NCI-H446 treated with DMSO at 0.1 percent for 48 hours (cell line): ENCODE results near the gene SULF2.
"Not testable (repeated sequence)": the region's sequence is repeated elsewhere in the genome, so short reads cannot be mapped to it uniquely, and the experiment has no call there.

ENCODE experiments used
- DNase-seq: peaks from one replicate; lab custom pipeline; 2025; lab: John Stamatoyannopoulos, UW

Gene SULF2

GRCh38 chr20:47785311-47785853, at the start of gene SULF2:
Gene SULF2 (minus strand): TSS chr20:47785481. CDS start chr20:47757363, 28,118 bp downstream.
- no peak for DNase-seq

GRCh38 chr20:47831675-47832074, 46.4 kb upstream of the SULF2 start:
- not testable (repeated sequence) for DNase-seq

- not testable (repeated sequence) for DNase-seq
Observed at GRCh38 chr20:47826716-47827115, 41.4 kb upstream of the SULF2 start.

- DNase-seq = not testable (repeated sequence)
Observed at GRCh38 chr20:47826006-47826405, 40.7 kb upstream of the SULF2 start.

- no peak for DNase-seq
Observed at GRCh38 chr20:47825011-47825762, 39.9 kb upstream of the SULF2 start.

GRCh38 chr20:47823941-47824340, 38.7 kb upstream of the SULF2 start:
- not testable (repeated sequence) for DNase-seq

GRCh38 chr20:47821481-47822100, 36.3 kb upstream of the SULF2 start:
- DNase-seq = no peak

- DNase-seq = no peak
Observed at GRCh38 chr20:47818996-47819609, 33.8 kb upstream of the SULF2 start.

- DNase-seq = no peak
Observed at GRCh38 chr20:47818466-47818865, 33.2 kb upstream of the SULF2 start.

GRCh38 chr20:47818016-47818415, 32.7 kb upstream of the SULF2 start:
- no peak for DNase-seq

GRCh38 chr20:47817573-47817972, 32.3 kb upstream of the SULF2 start:
- DNase-seq = no peak

GRCh38 chr20:47816487-47817451, 31.5 kb upstream of the SULF2 start:
- DNase-seq = no peak

- DNase-seq = no peak
Observed at GRCh38 chr20:47815866-47816265, 30.6 kb upstream of the SULF2 start.

GRCh38 chr20:47815416-47815806, 30.1 kb upstream of the SULF2 start:
- DNase-seq = no peak

GRCh38 chr20:47814632-47815415, 29.5 kb upstream of the SULF2 start:
- DNase-seq = no peak

GRCh38 chr20:47810721-47811347, 25.6 kb upstream of the SULF2 start:
- DNase-seq = no peak

GRCh38 chr20:47810116-47810677, 24.9 kb upstream of the SULF2 start:
- no peak for DNase-seq

GRCh38 chr20:47809161-47809960, 24.1 kb upstream of the SULF2 start:
- DNase-seq = no peak

GRCh38 chr20:47805951-47806350, 20.7 kb upstream of the SULF2 start:
- no peak for DNase-seq
